ENCODE results near the gene CAPRIN1.

The CAPRIN1 gene

GRCh38 chr11:34146411-34146810 is 94.9 kb downstream of the CAPRIN1 start:
- no peak for DNase-seq

- no peak for DNase-seq
Observed at GRCh38 chr11:34146866-34147265, 95.3 kb downstream of the CAPRIN1 start.

DNA sequence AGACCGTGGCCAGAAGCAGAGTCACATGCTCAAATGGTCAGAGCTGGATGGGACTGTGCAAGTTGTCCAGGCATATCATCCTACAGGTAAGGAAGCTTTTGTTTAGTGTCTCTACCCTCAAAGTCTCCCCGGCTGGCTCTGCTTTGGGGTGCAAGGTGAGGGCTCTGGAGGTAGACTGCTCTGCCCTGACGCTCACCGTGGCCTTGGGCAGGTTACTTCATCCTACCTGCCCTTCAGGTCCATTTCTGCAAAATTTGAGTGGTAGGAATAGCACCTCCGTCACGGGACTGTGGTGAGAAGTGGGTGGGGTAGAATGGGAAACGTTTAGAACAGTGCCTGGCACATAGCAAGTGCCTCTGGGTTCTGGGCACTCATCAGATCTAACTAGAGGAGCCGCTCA is 96.0 kb downstream of the CAPRIN1 start:
- no peak for DNase-seq

DNA sequence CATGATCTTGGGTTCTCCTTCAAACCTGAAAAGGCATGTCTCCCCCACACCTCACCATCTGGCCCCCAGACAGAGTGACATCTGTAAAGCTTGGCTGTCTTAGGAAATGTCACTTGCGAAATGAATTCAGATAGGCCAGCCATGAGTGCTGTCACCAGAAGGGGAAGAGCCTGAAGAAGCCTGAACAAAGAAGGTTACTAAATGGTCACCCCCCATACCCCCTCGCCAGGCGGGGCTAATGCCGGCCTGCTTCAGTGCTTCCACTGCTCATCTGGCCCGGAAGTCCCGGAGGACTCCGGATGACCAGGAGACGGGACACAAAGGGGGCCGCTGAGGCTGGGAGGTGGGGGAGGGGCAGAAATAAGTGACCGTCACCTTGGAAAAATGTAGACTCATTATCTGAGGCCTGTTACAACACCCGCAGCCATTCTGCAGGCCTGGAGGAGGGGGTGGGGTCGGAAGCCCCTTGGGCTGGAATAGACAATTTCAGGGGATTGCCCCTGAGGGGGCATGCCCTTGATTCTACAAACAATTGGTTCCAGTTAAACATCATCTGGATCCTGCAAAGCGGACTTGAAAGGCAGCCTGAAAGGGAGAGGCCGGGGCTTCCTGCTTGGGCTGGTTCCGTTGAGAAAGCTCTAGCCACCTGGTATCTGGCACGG is 97.1 kb downstream of the CAPRIN1 start:
- no peak for DNase-seq

- DNase-seq, result no peak
Observed at GRCh38 chr11:34149274-34149673, 97.7 kb downstream of the CAPRIN1 start.

GRCh38 chr11:34149786-34150185 is 98.3 kb downstream of the CAPRIN1 start:
- no peak for DNase-seq

GRCh38 chr11:34150494-34151151 is 99.1 kb downstream of the CAPRIN1 start:
- DNase-seq, result no peak
